GM23248 (cell line): ENCODE data around the gene PCSK4.

Source experiments
- EZH2 ChIP-seq: fragments of 200-600 bp; sonication (generic); IDR thresholded peaks from 2 replicates; pipeline ENCODE4 v1.6.1; 2018; ENCODE audit warnings: antibody characterized with exemption, mild to moderate bottlenecking; ENCODE audit not compliant: insufficient read depth, poor library complexity, severe bottlenecking
- EZH2phosphoT487 ChIP-seq: fragments of 200-600 bp; sonication (generic); IDR thresholded peaks from 2 replicates; pipeline ENCODE4 v1.6.1; 2018; ENCODE audit warnings: antibody characterized with exemption, moderate library complexity, mild to moderate bottlenecking, low read depth; ENCODE audit not compliant: insufficient read depth

- TF ChIP-seq EZH2phosphoT487 (no peak), EZH2 (no peak)
These were observed 16.1 kb upstream of the PCSK4 start for GRCh38 chr19:1505991-1506881.
